HTERT RPE-1 (cell line): ENCODE measurements around the gene SNAP25.

Experiments used
- in situ Hi-C: fragments of 300-500 bp; cut with MboI; formaldehyde crosslinking; loops from 4 replicates; pipeline ENCODE4 v1.14.3; 2020; ENCODE audit warnings: low sequenced_read_pairs

Gene SNAP25

GRCh38 chr20:10261702-10262101 is 43.1 kb downstream of the SNAP25 start:
- in situ Hi-C loops = no loop called here

GRCh38 chr20:10263385-10264165 is 44.9 kb downstream of the SNAP25 start:
- in situ Hi-C loops = no loop called here

- in situ Hi-C loops = no loop called here
These were observed 45.5 kb downstream of the SNAP25 start for GRCh38 chr20:10264166-10264558.

GRCh38 chr20:10268636-10269035 is 50.0 kb downstream of the SNAP25 start:
- in situ Hi-C loops = no loop called here

GRCh38 chr20:10270630-10271029 is 52.0 kb downstream of the SNAP25 start:
- in situ Hi-C loops = no loop called here

- in situ Hi-C loops = no loop called here
These were observed 53.0 kb downstream of the SNAP25 start for GRCh38 chr20:10271494-10272219.

- in situ Hi-C loops = no loop called here
These were observed 58.4 kb downstream of the SNAP25 start for GRCh38 chr20:10276878-10277580.

GRCh38 chr20:10277616-10278015 is 59.0 kb downstream of the SNAP25 start:
- in situ Hi-C loops = no loop called here

- in situ Hi-C loops = no loop called here
These were observed 59.8 kb downstream of the SNAP25 start for GRCh38 chr20:10278412-10278811.

GRCh38 chr20:10280018-10280908 is 61.6 kb downstream of the SNAP25 start:
- in situ Hi-C loops = no loop called here

- in situ Hi-C loops = no loop called here
These were observed 63.3 kb downstream of the SNAP25 start for GRCh38 chr20:10281911-10282310.

GRCh38 chr20:10282979-10283456 is 64.4 kb downstream of the SNAP25 start:
- in situ Hi-C loops = no loop called here

GRCh38 chr20:10286356-10286755 is 67.7 kb downstream of the SNAP25 start:
- in situ Hi-C loops = no loop called here

- in situ Hi-C loops = no loop called here
These were observed 69.8 kb downstream of the SNAP25 start for GRCh38 chr20:10288421-10288820.

GRCh38 chr20:10288954-10289646 is 70.5 kb downstream of the SNAP25 start:
- in situ Hi-C loops = no loop called here

- in situ Hi-C loops = no loop called here
These were observed 73.1 kb downstream of the SNAP25 start for GRCh38 chr20:10291568-10292248.

GRCh38 chr20:10297223-10297622 is 78.6 kb downstream of the SNAP25 start:
- in situ Hi-C loops = no loop called here

GRCh38 chr20:10297684-10298240 is 79.1 kb downstream of the SNAP25 start:
- in situ Hi-C loops = no loop called here
